Mucosa of rectum (tissue), 2 donors: ENCODE measurements around the gene LIPT2.

ENCODE experiments used
- H3K27ac ChIP-seq, 2 donors: one replicate each; pipeline ENCODE4 v1.7.0; 2013; ENCODE audit warnings: inconsistent platforms in 2 of 2, low read depth in 2 of 2, low read length in 2 of 2
- H3K27me3 ChIP-seq, 2 donors: one replicate each; pipeline ENCODE4 v1.7.0; 2013; ENCODE audit warnings: low read length in 2 of 2; ENCODE audit not compliant: control insufficient read depth in 2 of 2, insufficient read depth in 2 of 2
- H3K36me3 ChIP-seq, 2 donors: one replicate each; pipeline ENCODE4 v1.7.0; 2013; ENCODE audit warnings: low read length in 2 of 2; ENCODE audit not compliant: control insufficient read depth in 2 of 2, insufficient read depth in 2 of 2
- H3K4me1 ChIP-seq, 2 donors: one replicate each; pipeline ENCODE4 v1.7.0; 2013; ENCODE audit warnings: low read length in 2 of 2, mild to moderate bottlenecking in 1 of 2; ENCODE audit not compliant: control insufficient read depth in 2 of 2, insufficient read depth in 2 of 2
- H3K4me3 ChIP-seq, 2 donors: one replicate each; pipeline ENCODE4 v1.7.0; 2013; ENCODE audit warnings: low read length in 2 of 2
- H3K9ac ChIP-seq, 2 donors: one replicate each; pipeline ENCODE4 v1.7.0; 2013; ENCODE audit warnings: low read length in 2 of 2, low read depth in 1 of 2, mild to moderate bottlenecking in 1 of 2
- H3K9me3 ChIP-seq, 2 donors: one replicate each; pipeline ENCODE4 v1.7.0; 2013; ENCODE audit warnings: low read length in 2 of 2; ENCODE audit not compliant: control insufficient read depth in 2 of 2
- donor health status: healthy.
- donor health status: Normal muscosa, but diverticular disease.

The LIPT2 gene

DNA sequence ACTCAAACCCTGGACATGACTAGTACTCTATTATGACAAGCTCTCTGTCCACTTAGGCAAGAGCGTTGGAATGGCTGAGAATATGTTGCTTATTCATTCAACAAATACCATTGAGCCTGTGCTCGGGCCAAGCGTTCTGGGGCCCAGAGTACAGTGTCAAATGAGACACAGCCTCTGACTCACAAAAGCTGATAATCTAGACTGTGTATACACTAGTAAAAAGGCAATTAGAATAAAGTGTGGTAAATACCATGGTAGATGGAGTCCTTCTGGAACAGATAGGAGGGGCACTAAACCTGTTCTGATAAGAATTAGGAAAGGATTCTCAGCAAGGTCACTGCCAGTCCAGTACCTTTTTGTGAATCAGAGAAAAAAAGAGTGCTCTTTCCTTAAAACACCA, 50.9 kb downstream of the LIPT2 start:
- Histone ChIP-seq H3K4me3 (no peak overlapping the region), H3K27ac (peak overlapping the region; percentile 18 to 69)

More for the DNA sequence above, 50.9 kb downstream of the LIPT2 start:
- no peaks in the 10 kb centered on the region for H3K9me3 ChIP-seq
- no peaks in the 10 kb centered on the region for H3K27me3 ChIP-seq
- H3K36me3 ChIP-seq = no peaks in the 10 kb centered on the region
- H3K4me1 ChIP-seq = peaks cover 19 to 37% of the 10 kb centered on the region in 2 donors
- no peak overlapping the region for H3K9ac ChIP-seq
